HepG2 (cell line): ENCODE measurements around the gene MRPS25. TPM values are rescaled to one million over a fixed set of nuclear protein-coding genes. Genes with fewer than 3 reads are reported as not detected.

ENCODE experiments used
- ATAC-seq: fragments of 200-7000 bp; cut with Tn5 transposase; 3 replicates; pipeline ENCODE4 v1.9.1; 2020; ENCODE audit warnings: mild to moderate bottlenecking, moderate library complexity
- BruUV-seq: library from RNA; stranded (reverse); fragments of 400-500 nt; replicated peaks from 2 replicates; lab custom pipeline; 2021; lab: Mats Ljungman, UMichigan
- CTCF ChIA-PET: fragments of 300-600 bp; formaldehyde crosslinking; extraction: SDS; loops from one replicate; lab custom pipeline; 2021; ENCODE audit warnings: low total read pairs, inconsistent platforms, low intra/inter-chr PET ratio; lab: Yijun Ruan, JAX
- POLR2A ChIA-PET: fragments of 350-600 bp; sonication (Branson Sonifier 250); formaldehyde crosslinking; loops from one replicate; lab custom pipeline; 2020; ENCODE audit warnings: antibody characterized with exemption, inconsistent platforms; lab: Yijun Ruan, JAX
- DNase-seq: peaks from one replicate; pipeline ENCODE4 v3.0.0-alpha.2; 2015; ENCODE audit warnings: low spot score
- FAIRE-seq: peaks from 3 replicates; lab custom pipeline; 2011; peaks lifted over from hg19 to GRCh38; lab: Jason Lieb, UNC
- H2AFZ ChIP-seq: one replicate; pipeline ENCODE4 v1.6.1; 2011; ENCODE audit warnings: low read length, inconsistent platforms
- H3K27ac ChIP-seq: fragments of 300-600 bp; 3 replicates; pipeline ENCODE4 v1.8.0; 2011; ENCODE audit warnings: mixed run types, mild to moderate bottlenecking, mixed read lengths, low read length, inconsistent platforms; ENCODE audit not compliant: insufficient read depth; ENCODE audit errors: extremely low read length
- H3K27me3 ChIP-seq, 2 experiments: fragments of 200-600 bp in 1 of 2; 2 replicates in 1 of 2; 3 replicates in 1 of 2; pipeline versions ENCODE4 v1.6.0 to v1.8.0; 2011; ENCODE audit warnings: low read length in 2 of 2, mild to moderate bottlenecking in 2 of 2, moderate library complexity in 2 of 2, inconsistent platforms in 1 of 2; ENCODE audit not compliant: insufficient read depth in 2 of 2, control insufficient read depth in 1 of 2
- H3K36me3 ChIP-seq, 2 experiments: fragments of 200-600 bp in 1 of 2; replicated peaks in 1 of 2; 2 replicates in 1 of 2; 3 replicates in 1 of 2; pipeline versions ENCODE4 v1.5.1 to v1.8.0; 2011; ENCODE audit warnings: low read length in 2 of 2, inconsistent platforms in 1 of 2; ENCODE audit not compliant: insufficient read depth in 2 of 2, control insufficient read depth in 1 of 2
- H3K4me1 ChIP-seq: 2 replicates; pipeline ENCODE4 v1.5.1; 2012; ENCODE audit warnings: low read length, inconsistent platforms; ENCODE audit not compliant: insufficient read depth
- H3K4me2 ChIP-seq: 2 replicates; pipeline ENCODE4 v1.6.0; 2011; ENCODE audit warnings: low read depth, low read length, inconsistent platforms
- H3K4me3 ChIP-seq, 3 experiments: fragments of 200-600 bp in 1 of 3; sonication (generic), shearing (Covaris generic) in 1 of 3; replicated peaks in 1 of 3; 2 replicates each; pipeline ENCODE4 v1.5.1; 2011 to 2016; ENCODE audit warnings: low read length in 3 of 3, inconsistent platforms in 2 of 3, low read depth in 2 of 3, mild to moderate bottlenecking in 2 of 3, control low read depth in 1 of 3, mixed read lengths in 1 of 3; ENCODE audit not compliant: insufficient read depth in 1 of 3
- H3K79me2 ChIP-seq: one replicate; pipeline ENCODE4 v1.6.1; 2011; ENCODE audit warnings: low read length, inconsistent platforms; ENCODE audit not compliant: insufficient read depth
- H3K9ac ChIP-seq: 2 replicates; pipeline ENCODE4 v1.6.0; 2011; ENCODE audit warnings: mild to moderate bottlenecking, low read depth, low read length, inconsistent platforms; ENCODE audit not compliant: insufficient read depth
- H3K9me3 ChIP-seq: 2 replicates; pipeline ENCODE4 v1.5.1; 2012; ENCODE audit warnings: mild to moderate bottlenecking, low read length
- H4K20me1 ChIP-seq: 2 replicates; pipeline ENCODE4 v1.6.0; 2011; ENCODE audit warnings: inconsistent platforms, mild to moderate bottlenecking, low read length, moderate library complexity; ENCODE audit not compliant: insufficient read depth
- JUND ChIP-seq: sonication (generic); formaldehyde crosslinking; IDR thresholded peaks from 2 replicates; pipeline ENCODE4 v1.8.0; 2022; ENCODE audit warnings: mild to moderate bottlenecking, missing genetic modification reagents
- RORA ChIP-seq: sonication (generic); formaldehyde crosslinking; IDR thresholded peaks from 2 replicates; pipeline ENCODE4 v1.5.0; 2020; ENCODE audit warnings: mild to moderate bottlenecking, missing genetic modification reagents, moderate library complexity
- SATB2 ChIP-seq: sonication (generic); formaldehyde crosslinking; IDR thresholded peaks from 2 replicates; pipeline ENCODE4 v1.5.0; 2020; ENCODE audit warnings: missing genetic modification reagents
- ZFY ChIP-seq: sonication (generic); formaldehyde crosslinking; IDR thresholded peaks from 2 replicates; pipeline ENCODE4 v1.4.0; 2020; ENCODE audit warnings: missing genetic modification reagents
- ZNF552 ChIP-seq: sonication (generic); formaldehyde crosslinking; IDR thresholded peaks from 2 replicates; pipeline ENCODE4 v1.9.0; 2022; ENCODE audit warnings: missing genetic modification reagents, mild to moderate bottlenecking, borderline replicate concordance
- ZNF703 ChIP-seq: sonication (generic); formaldehyde crosslinking; IDR thresholded peaks from 2 replicates; pipeline ENCODE4 v1.5.1; 2020; ENCODE audit warnings: missing genetic modification reagents, mild to moderate bottlenecking, moderate library complexity, borderline replicate concordance
- ZNF841 ChIP-seq: sonication (generic); formaldehyde crosslinking; IDR thresholded peaks from 2 replicates; pipeline ENCODE4 v1.8.1; 2023; ENCODE audit warnings: missing genetic modification reagents, borderline replicate concordance
- WGBS: methylation state at CpG from one replicate; pipeline ENCODE4 v1.1.6; 2017; ENCODE audit warnings: low lambda C conversion rate; 5-methylcytosine and 5-hydroxymethylcytosine counted together
- in situ Hi-C: cut with HindIII; loops from 2 replicates; pipeline ENCODE4 v1.10.0; 2017; ENCODE audit warnings: low pct_unique_long_range_greater_than_20kb; ENCODE audit not compliant: extremely low pct_ligation_motif_present
- intact Hi-C: fragments of 100-400 bp; cut with micrococcal nuclease; formaldehyde crosslinking; loops from one replicate; pipeline ENCODE4 v1.10.0; 2022; ENCODE audit not compliant: unreplicated experiment
- polyA plus RNA-seq, 8 experiments: library from polyadenylated mRNA; depleted of rRNA in 3 of 8; stranded (reverse) in 7 of 8; unstranded in 1 of 8; fragments of >200 nt; fragmentation: Illumina TruSeq in 4 of 8; extraction: Trizol in 4 of 8; gene quantifications; 2 replicates each; pipeline versions ENCODE4 v1.2.1 to v1.2.3, GENCODE V29; 2011 to 2016; ENCODE audit warnings: low read depth in 4 of 8, missing spikeins in 1 of 8, mixed read lengths in 1 of 8; ENCODE audit not compliant: insufficient read depth in 1 of 8
- total RNA-seq, 5 experiments: library from RNA; depleted of rRNA; stranded (reverse); fragments of >200 nt; fragmentation: Illumina TruSeq; extraction: Trizol; gene quantifications; 2 replicates each; pipeline ENCODE4 v1.2.3, GENCODE V29; 2016; ENCODE audit warnings: low read depth in 1 of 5
- TF ChIP-seq, protein P1 (sequence below): sonication (generic); formaldehyde crosslinking; IDR thresholded peaks from 2 replicates; pipeline ENCODE4 v1.5.1; 2020; ENCODE audit warnings: missing genetic modification reagents, mild to moderate bottlenecking, borderline replicate concordance
- TF ChIP-seq, protein P2 (sequence below): sonication (generic); formaldehyde crosslinking; IDR thresholded peaks from 2 replicates; pipeline ENCODE4 v1.4.0; 2020; ENCODE audit warnings: missing genetic modification reagents
- TF ChIP-seq, protein P3 (sequence below): sonication (generic); formaldehyde crosslinking; IDR thresholded peaks from 2 replicates; pipeline ENCODE4 v1.4.0; 2020; ENCODE audit warnings: missing genetic modification reagents
- TF ChIP-seq, protein P4 (sequence below): sonication (generic); formaldehyde crosslinking; IDR thresholded peaks from 2 replicates; pipeline ENCODE4 v1.5.0; 2020; ENCODE audit warnings: mild to moderate bottlenecking, missing genetic modification reagents

MRPS25 gene
- total and polyA plus RNA-seq, 2 of the 13 experiments (the other 11 are each of a cell fraction or from before 2014, with no cell fraction given), result 60.1 to 74.3 TPM

DNA sequence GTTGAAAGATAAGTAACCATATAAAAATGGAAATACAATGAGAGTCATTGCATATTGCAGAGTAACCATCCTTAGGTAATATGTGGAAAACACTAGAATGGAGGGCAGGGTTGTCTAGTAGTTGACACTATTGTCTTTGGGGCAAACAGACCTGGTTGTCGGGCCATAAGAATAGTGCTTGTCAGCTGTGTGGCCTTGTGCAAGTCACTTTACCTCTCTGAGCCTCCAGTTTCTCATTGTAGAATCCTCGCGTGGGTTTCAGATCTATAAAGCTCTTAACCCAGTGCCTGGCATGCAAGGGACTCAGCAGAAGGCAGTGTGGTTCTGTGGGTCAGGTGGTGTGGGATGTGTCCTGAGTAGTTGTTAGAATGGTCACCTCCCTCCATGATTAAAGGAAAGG is 32.0 kb downstream of the MRPS25 start:
- H3K27me3 ChIP-seq, result no peaks in the 10 kb centered on the region
- no peak for FAIRE-seq
- peaks cover 25 to 66% of the 10 kb centered on the region in 2 experiments for H3K36me3 ChIP-seq
- H3K9ac ChIP-seq, result no peak overlapping the region
- POLR2A ChIA-PET, result no interaction called here
- intact Hi-C loops, result no loop called here
- no peak for TF ChIP-seq JUND
- TF ChIP-seq, protein P1, sequence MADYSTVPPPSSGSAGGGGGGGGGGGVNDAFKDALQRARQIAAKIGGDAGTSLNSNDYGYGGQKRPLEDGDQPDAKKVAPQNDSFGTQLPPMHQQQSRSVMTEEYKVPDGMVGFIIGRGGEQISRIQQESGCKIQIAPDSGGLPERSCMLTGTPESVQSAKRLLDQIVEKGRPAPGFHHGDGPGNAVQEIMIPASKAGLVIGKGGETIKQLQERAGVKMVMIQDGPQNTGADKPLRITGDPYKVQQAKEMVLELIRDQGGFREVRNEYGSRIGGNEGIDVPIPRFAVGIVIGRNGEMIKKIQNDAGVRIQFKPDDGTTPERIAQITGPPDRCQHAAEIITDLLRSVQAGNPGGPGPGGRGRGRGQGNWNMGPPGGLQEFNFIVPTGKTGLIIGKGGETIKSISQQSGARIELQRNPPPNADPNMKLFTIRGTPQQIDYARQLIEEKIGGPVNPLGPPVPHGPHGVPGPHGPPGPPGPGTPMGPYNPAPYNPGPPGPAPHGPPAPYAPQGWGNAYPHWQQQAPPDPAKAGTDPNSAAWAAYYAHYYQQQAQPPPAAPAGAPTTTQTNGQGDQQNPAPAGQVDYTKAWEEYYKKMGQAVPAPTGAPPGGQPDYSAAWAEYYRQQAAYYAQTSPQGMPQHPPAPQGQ, result no peak
- TF ChIP-seq ZNF552, result no peak
- TF ChIP-seq SATB2 (CRISPR knock-in tag), result no peak
- TF ChIP-seq, protein P2, sequence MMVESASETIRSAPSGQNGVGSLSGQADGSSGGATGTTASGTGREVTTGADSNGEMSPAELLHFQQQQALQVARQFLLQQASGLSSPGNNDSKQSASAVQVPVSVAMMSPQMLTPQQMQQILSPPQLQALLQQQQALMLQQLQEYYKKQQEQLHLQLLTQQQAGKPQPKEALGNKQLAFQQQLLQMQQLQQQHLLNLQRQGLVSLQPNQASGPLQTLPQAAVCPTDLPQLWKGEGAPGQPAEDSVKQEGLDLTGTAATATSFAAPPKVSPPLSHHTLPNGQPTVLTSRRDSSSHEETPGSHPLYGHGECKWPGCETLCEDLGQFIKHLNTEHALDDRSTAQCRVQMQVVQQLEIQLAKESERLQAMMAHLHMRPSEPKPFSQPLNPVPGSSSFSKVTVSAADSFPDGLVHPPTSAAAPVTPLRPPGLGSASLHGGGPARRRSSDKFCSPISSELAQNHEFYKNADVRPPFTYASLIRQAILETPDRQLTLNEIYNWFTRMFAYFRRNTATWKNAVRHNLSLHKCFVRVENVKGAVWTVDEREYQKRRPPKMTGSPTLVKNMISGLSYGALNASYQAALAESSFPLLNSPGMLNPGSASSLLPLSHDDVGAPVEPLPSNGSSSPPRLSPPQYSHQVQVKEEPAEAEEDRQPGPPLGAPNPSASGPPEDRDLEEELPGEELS (CRISPR knock-in tag), result no peak
- TF ChIP-seq, protein P3, sequence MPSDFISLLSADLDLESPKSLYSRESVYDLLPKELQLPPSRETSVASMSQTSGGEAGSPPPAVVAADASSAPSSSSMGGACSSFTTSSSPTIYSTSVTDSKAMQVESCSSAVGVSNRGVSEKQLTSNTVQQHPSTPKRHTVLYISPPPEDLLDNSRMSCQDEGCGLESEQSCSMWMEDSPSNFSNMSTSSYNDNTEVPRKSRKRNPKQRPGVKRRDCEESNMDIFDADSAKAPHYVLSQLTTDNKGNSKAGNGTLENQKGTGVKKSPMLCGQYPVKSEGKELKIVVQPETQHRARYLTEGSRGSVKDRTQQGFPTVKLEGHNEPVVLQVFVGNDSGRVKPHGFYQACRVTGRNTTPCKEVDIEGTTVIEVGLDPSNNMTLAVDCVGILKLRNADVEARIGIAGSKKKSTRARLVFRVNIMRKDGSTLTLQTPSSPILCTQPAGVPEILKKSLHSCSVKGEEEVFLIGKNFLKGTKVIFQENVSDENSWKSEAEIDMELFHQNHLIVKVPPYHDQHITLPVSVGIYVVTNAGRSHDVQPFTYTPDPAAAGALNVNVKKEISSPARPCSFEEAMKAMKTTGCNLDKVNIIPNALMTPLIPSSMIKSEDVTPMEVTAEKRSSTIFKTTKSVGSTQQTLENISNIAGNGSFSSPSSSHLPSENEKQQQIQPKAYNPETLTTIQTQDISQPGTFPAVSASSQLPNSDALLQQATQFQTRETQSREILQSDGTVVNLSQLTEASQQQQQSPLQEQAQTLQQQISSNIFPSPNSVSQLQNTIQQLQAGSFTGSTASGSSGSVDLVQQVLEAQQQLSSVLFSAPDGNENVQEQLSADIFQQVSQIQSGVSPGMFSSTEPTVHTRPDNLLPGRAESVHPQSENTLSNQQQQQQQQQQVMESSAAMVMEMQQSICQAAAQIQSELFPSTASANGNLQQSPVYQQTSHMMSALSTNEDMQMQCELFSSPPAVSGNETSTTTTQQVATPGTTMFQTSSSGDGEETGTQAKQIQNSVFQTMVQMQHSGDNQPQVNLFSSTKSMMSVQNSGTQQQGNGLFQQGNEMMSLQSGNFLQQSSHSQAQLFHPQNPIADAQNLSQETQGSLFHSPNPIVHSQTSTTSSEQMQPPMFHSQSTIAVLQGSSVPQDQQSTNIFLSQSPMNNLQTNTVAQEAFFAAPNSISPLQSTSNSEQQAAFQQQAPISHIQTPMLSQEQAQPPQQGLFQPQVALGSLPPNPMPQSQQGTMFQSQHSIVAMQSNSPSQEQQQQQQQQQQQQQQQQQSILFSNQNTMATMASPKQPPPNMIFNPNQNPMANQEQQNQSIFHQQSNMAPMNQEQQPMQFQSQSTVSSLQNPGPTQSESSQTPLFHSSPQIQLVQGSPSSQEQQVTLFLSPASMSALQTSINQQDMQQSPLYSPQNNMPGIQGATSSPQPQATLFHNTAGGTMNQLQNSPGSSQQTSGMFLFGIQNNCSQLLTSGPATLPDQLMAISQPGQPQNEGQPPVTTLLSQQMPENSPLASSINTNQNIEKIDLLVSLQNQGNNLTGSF (CRISPR knock-in tag), result no peak
- no peak for TF ChIP-seq ZNF703 (CRISPR knock-in tag)
- no peak for TF ChIP-seq ZNF841 (CRISPR knock-in tag)
- TF ChIP-seq ZFY (CRISPR knock-in tag), result no peak
- TF ChIP-seq, protein P4, sequence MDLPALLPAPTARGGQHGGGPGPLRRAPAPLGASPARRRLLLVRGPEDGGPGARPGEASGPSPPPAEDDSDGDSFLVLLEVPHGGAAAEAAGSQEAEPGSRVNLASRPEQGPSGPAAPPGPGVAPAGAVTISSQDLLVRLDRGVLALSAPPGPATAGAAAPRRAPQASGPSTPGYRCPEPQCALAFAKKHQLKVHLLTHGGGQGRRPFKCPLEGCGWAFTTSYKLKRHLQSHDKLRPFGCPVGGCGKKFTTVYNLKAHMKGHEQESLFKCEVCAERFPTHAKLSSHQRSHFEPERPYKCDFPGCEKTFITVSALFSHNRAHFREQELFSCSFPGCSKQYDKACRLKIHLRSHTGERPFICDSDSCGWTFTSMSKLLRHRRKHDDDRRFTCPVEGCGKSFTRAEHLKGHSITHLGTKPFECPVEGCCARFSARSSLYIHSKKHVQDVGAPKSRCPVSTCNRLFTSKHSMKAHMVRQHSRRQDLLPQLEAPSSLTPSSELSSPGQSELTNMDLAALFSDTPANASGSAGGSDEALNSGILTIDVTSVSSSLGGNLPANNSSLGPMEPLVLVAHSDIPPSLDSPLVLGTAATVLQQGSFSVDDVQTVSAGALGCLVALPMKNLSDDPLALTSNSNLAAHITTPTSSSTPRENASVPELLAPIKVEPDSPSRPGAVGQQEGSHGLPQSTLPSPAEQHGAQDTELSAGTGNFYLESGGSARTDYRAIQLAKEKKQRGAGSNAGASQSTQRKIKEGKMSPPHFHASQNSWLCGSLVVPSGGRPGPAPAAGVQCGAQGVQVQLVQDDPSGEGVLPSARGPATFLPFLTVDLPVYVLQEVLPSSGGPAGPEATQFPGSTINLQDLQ, result no peak
- TF ChIP-seq RORA (CRISPR knock-in tag), result no peak
- TF ChIP-seq, all 625 proteins: peak for 0
- Histone ChIP-seq H3K27ac (no peak overlapping the region), H3K4me1 (no peaks in the 10 kb centered on the region), H3K9me3 (no peaks in the 10 kb centered on the region), H3K79me2 (no peaks in the 10 kb centered on the region), H4K20me1 (no peaks in the 10 kb centered on the region), H3K4me2 (no peak overlapping the region), H3K4me3 (no peak overlapping the region), H2AFZ (no peak overlapping the region)
- WGBS, result 100% methylated on average over 3 of the region's 3 CpGs
- ATAC-seq (no peak), DNase-seq (no peak)
- BruUV-seq, result no TSS peak
- in situ Hi-C loops, result no loop called here
- CTCF ChIA-PET, result no interaction called here
